Keratinocyte (primary cell): Measurements from ENCODE around the gene MGLL.

Source experiments
- EZH2 ChIP-seq: IDR thresholded peaks from one replicate; pipeline ENCODE4 v1.6.1; 2012; ENCODE audit warnings: inconsistent platforms, mild to moderate bottlenecking, low read length, moderate library complexity
- TF ChIP-seq, protein P1 (sequence below), 3 experiments: IDR thresholded peaks in 1 of 3; conservative IDR thresholded peaks in 1 of 3; optimal IDR thresholded peaks in 1 of 3; 2 replicates in 2 of 3; 3 replicates in 1 of 3; pipeline versions ENCODE3 to v1.5.1; 2011; ENCODE audit warnings: low read length in 3 of 3, mild to moderate bottlenecking in 3 of 3, moderate library complexity in 2 of 3, control low read depth in 1 of 3, inconsistent platforms in 1 of 3; ENCODE audit not compliant: insufficient read depth in 2 of 3; ENCODE audit errors: extremely low read depth in 1 of 3

DNA sequence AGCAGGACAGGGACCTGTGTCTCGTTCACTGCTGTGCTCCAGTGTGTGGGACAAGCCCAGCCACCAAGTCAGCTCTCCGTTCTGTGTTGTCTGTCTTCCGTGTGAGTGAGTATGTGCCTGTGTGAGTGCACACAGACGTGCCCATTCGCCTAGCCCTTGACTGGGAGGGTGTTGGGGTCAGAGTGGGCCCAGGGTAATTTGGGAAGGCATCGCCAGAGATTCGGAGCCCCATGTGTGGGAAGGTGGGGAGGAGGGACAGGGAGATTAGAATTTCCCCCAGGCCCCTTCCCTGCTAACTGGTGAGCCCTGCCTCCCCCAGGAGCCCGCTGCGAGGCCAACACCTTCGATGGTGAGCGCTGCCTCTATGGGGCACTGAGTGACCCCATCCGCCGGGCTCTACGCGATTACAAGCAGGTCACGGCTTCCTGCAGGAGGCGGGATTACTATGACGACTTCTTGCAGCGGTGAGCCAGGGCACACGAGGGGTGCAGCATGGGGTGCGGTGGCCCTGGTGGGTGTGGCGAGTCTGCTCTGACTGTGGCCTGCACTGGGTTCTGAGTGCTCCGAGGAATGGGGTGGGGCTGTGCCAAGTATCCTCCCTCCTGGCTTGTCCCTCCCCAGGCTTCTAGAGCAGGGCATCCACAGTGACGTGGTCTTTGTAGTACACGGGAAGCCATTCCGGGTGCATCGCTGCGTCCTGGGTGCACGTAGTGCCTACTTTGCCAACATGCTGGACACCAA, 146.5 kb downstream of the MGLL start:
- TF ChIP-seq, protein P1, sequence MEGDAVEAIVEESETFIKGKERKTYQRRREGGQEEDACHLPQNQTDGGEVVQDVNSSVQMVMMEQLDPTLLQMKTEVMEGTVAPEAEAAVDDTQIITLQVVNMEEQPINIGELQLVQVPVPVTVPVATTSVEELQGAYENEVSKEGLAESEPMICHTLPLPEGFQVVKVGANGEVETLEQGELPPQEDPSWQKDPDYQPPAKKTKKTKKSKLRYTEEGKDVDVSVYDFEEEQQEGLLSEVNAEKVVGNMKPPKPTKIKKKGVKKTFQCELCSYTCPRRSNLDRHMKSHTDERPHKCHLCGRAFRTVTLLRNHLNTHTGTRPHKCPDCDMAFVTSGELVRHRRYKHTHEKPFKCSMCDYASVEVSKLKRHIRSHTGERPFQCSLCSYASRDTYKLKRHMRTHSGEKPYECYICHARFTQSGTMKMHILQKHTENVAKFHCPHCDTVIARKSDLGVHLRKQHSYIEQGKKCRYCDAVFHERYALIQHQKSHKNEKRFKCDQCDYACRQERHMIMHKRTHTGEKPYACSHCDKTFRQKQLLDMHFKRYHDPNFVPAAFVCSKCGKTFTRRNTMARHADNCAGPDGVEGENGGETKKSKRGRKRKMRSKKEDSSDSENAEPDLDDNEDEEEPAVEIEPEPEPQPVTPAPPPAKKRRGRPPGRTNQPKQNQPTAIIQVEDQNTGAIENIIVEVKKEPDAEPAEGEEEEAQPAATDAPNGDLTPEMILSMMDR (optimal IDR thresholded peaks at IDR 0.05 in 1 of 3, IDR thresholded peaks at IDR 0.05 in 1 of 3, conservative IDR thresholded peaks at IDR 0.05 in 1 of 3; ENCODE audit: extremely low read depth in 1 of 3, insufficient read depth in 2 of 3, low read length in 3 of 3), result no peak
- no peak for TF ChIP-seq EZH2
